ENCODE data around the gene USP49.

DNA sequence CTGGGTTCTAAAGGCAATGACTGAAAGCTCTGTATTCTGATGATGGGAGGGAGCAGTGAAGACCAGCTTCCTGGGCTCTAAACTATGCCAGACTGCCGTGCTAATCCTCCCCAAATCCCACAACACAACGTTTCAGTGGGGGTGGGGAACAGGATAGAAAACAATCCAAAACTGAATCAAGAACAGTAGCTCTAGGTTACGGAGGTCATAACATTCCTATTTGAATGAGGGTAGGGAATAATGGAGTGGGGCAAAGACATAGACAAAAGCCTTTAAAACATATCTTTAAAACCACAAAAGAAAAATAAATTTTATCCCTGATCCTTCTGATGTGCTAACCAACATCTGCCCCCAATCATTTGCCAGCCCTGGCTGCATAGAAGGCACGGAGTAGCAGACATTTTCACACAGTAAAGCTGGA, 7.8 kb downstream of the USP49 start:
- TF ChIP-seq POLR2A (IDR thresholded peaks at IDR 0.05; ENCODE audit: insufficient read depth in 1 of 2, low read depth in 2 of 2, low read length in 2 of 2) (no peak), ZNF563 (CRISPR knock-in tag; IDR thresholded peaks at IDR 0.05) (no peak), FOSL2 (CRISPR knock-in tag; IDR thresholded peaks at IDR 0.05) (no peak), FOXO1 (CRISPR knock-in tag; IDR thresholded peaks at IDR 0.05) (no peak), ETV6 (CRISPR knock-in tag; conservative IDR thresholded peaks at IDR 0.05) (no peak), POLR2AphosphoS5 (IDR thresholded peaks at IDR 0.05; ENCODE audit: low read depth, low read length) (no peak), ZNF280B (CRISPR knock-in tag; IDR thresholded peaks at IDR 0.05; ENCODE audit: borderline replicate concordance) (no peak), KDM5B (CRISPR knock-in tag; IDR thresholded peaks at IDR 0.05; ENCODE audit: borderline replicate concordance) (no peak), RARA (CRISPR knock-in tag; IDR thresholded peaks at IDR 0.05) (no peak), ARHGAP35 (CRISPR knock-in tag; IDR thresholded peaks at IDR 0.05; ENCODE audit: borderline replicate concordance) (no peak), ZNF782 (CRISPR knock-in tag; IDR thresholded peaks at IDR 0.05; ENCODE audit: borderline replicate concordance) (no peak), PHF8 (CRISPR knock-in tag; IDR thresholded peaks at IDR 0.05) (no peak), TAF1 (CRISPR knock-in tag; IDR thresholded peaks at IDR 0.05) (no peak)
- TF ChIP-seq, protein P1, sequence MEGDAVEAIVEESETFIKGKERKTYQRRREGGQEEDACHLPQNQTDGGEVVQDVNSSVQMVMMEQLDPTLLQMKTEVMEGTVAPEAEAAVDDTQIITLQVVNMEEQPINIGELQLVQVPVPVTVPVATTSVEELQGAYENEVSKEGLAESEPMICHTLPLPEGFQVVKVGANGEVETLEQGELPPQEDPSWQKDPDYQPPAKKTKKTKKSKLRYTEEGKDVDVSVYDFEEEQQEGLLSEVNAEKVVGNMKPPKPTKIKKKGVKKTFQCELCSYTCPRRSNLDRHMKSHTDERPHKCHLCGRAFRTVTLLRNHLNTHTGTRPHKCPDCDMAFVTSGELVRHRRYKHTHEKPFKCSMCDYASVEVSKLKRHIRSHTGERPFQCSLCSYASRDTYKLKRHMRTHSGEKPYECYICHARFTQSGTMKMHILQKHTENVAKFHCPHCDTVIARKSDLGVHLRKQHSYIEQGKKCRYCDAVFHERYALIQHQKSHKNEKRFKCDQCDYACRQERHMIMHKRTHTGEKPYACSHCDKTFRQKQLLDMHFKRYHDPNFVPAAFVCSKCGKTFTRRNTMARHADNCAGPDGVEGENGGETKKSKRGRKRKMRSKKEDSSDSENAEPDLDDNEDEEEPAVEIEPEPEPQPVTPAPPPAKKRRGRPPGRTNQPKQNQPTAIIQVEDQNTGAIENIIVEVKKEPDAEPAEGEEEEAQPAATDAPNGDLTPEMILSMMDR (CRISPR knock-in tag; IDR thresholded peaks at IDR 0.05) = no peak
